SK-N-SH treated with all-trans-retinoic acid at 6 μM for 48 hours (cell line): ENCODE results near the gene IGF1R.

Source experiments
- ATAC-seq: fragments of 200-7000 bp; cut with Tn5 transposase; 3 replicates; pipeline ENCODE4 v1.9.1; 2020; ENCODE audit warnings: mild to moderate bottlenecking, moderate library complexity
- ARNTL ChIP-seq: fragments of 450-650 bp; formaldehyde crosslinking; IDR thresholded peaks from 2 replicates; pipeline ENCODE4 v1.5.0; 2020; ENCODE audit warnings: low read depth, mild to moderate bottlenecking, moderate library complexity, borderline replicate concordance
- BACH2 ChIP-seq: fragments of 250-450 bp; sonication (Bioruptor Pico); IDR thresholded peaks from 2 replicates; pipeline ENCODE4 v1.9.0; 2021; ENCODE audit warnings: mild to moderate bottlenecking, borderline replicate concordance
- CREB5 ChIP-seq: fragments of 250-450 bp; sonication (Bioruptor Pico); IDR thresholded peaks from 2 replicates; pipeline ENCODE4 v1.5.1; 2020; ENCODE audit warnings: low read depth, mild to moderate bottlenecking, moderate library complexity
- CSRNP3 ChIP-seq: fragments of 250-450 bp; sonication (Bioruptor Pico); IDR thresholded peaks from 2 replicates; pipeline ENCODE4 v1.5.1; 2021; ENCODE audit warnings: mild to moderate bottlenecking, moderate library complexity
- ESRRG ChIP-seq: fragments of 250-450 bp; sonication (Bioruptor Pico); IDR thresholded peaks from 2 replicates; pipeline ENCODE4 v1.6.1; 2021; ENCODE audit warnings: mild to moderate bottlenecking
- GLIS3 ChIP-seq: fragments of 250-450 bp; sonication (Bioruptor Pico); IDR thresholded peaks from 2 replicates; pipeline ENCODE4 v1.5.0; 2020; ENCODE audit warnings: mild to moderate bottlenecking, moderate library complexity
- ISL1 ChIP-seq: fragments of 250-450 bp; sonication (Bioruptor Pico); IDR thresholded peaks from 2 replicates; pipeline ENCODE4 v2.1.2; 2022; ENCODE audit warnings: mild to moderate bottlenecking, moderate library complexity
- PATZ1 ChIP-seq: fragments of 250-450 bp; sonication (Bioruptor Pico); IDR thresholded peaks from 2 replicates; pipeline ENCODE4 v1.8.0; 2020; ENCODE audit warnings: mild to moderate bottlenecking, moderate library complexity, borderline replicate concordance
- POU6F1 ChIP-seq: fragments of 250-450 bp; sonication (Bioruptor Pico); IDR thresholded peaks from 2 replicates; pipeline ENCODE4 v1.8.0; 2021; ENCODE audit warnings: low read depth, mild to moderate bottlenecking, moderate library complexity, borderline replicate concordance
- PPARA ChIP-seq: fragments of 250-450 bp; sonication (Bioruptor Pico); IDR thresholded peaks from 2 replicates; pipeline ENCODE4 v1.5.0; 2020; ENCODE audit warnings: mild to moderate bottlenecking, borderline replicate concordance
- RARB ChIP-seq: fragments of 250-450 bp; sonication (Bioruptor Pico); IDR thresholded peaks from 2 replicates; pipeline ENCODE4 v1.8.0; 2021; ENCODE audit warnings: mild to moderate bottlenecking, moderate library complexity
- SNAI2 ChIP-seq: fragments of 250-450 bp; sonication (Bioruptor Pico); IDR thresholded peaks from 2 replicates; pipeline ENCODE4 v1.5.0; 2020; ENCODE audit warnings: mild to moderate bottlenecking, moderate library complexity
- TCF4 ChIP-seq: fragments of 250-450 bp; sonication (Bioruptor Pico); IDR thresholded peaks from 2 replicates; pipeline ENCODE4 v1.8.0; 2021; ENCODE audit warnings: mild to moderate bottlenecking, moderate library complexity, borderline replicate concordance
- TOX ChIP-seq: fragments of 250-450 bp; sonication (Bioruptor Pico); IDR thresholded peaks from 2 replicates; pipeline ENCODE4 v1.8.0; 2021; ENCODE audit warnings: mild to moderate bottlenecking, moderate library complexity, borderline replicate concordance
- TSHZ2 ChIP-seq: fragments of 250-450 bp; sonication (Bioruptor Pico); IDR thresholded peaks from 2 replicates; pipeline ENCODE4 v1.5.0; 2020; ENCODE audit warnings: mild to moderate bottlenecking, moderate library complexity
- ZC3H10 ChIP-seq: fragments of 250-450 bp; sonication (Bioruptor Pico); IDR thresholded peaks from 2 replicates; pipeline ENCODE4 v1.5.1; 2021; ENCODE audit warnings: mild to moderate bottlenecking, moderate library complexity
- ZFP3 ChIP-seq: fragments of 250-450 bp; sonication (Bioruptor Pico); IDR thresholded peaks from 2 replicates; pipeline ENCODE4 v1.5.0; 2020; ENCODE audit warnings: mild to moderate bottlenecking, moderate library complexity
- ZFP30 ChIP-seq: fragments of 450-650 bp; formaldehyde crosslinking; IDR thresholded peaks from 2 replicates; pipeline ENCODE4 v1.5.0; 2022; ENCODE audit warnings: mild to moderate bottlenecking, moderate library complexity
- ZNF565 ChIP-seq: fragments of 450-650 bp; formaldehyde crosslinking; conservative IDR thresholded peaks from 2 replicates; pipeline ENCODE4 v1.5.0; 2020; ENCODE audit warnings: low read depth, mild to moderate bottlenecking, moderate library complexity
- ZNF70 ChIP-seq: fragments of 450-650 bp; formaldehyde crosslinking; IDR thresholded peaks from 2 replicates; pipeline ENCODE4 v1.5.0; 2020; ENCODE audit warnings: mild to moderate bottlenecking, moderate library complexity
- ZNF8 ChIP-seq: fragments of 450-650 bp; formaldehyde crosslinking; IDR thresholded peaks from 2 replicates; pipeline ENCODE4 v1.5.0; 2020; ENCODE audit warnings: mild to moderate bottlenecking, moderate library complexity

IGF1R gene

GRCh38 chr15:98706387-98706786 lies 58.0 kb downstream of the IGF1R start:
- ATAC-seq: no peak
- TF ChIP-seq POU6F1 (no peak), TSHZ2 (CRISPR knock-in tag) (no peak), ZFP30 (no peak), ARNTL (no peak), GLIS3 (CRISPR knock-in tag) (no peak), BACH2 (CRISPR knock-in tag) (no peak), ZFP3 (CRISPR knock-in tag) (no peak), TCF4 (CRISPR knock-in tag) (no peak), SNAI2 (CRISPR knock-in tag) (no peak), RARB (CRISPR knock-in tag) (no peak), ZC3H10 (CRISPR knock-in tag) (no peak), TOX (no peak), ESRRG (no peak), PATZ1 (no peak), PPARA (CRISPR knock-in tag) (no peak), ZNF565 (CRISPR knock-in tag) (no peak), CREB5 (no peak), ZNF70 (CRISPR knock-in tag) (no peak)
- TF ChIP-seq, all 23 proteins: peak for 0

- no peak for ATAC-seq
- TF ChIP-seq ZNF70 (CRISPR knock-in tag) (no peak), TOX (no peak)
These were observed 58.6 kb downstream of the IGF1R start for GRCh38 chr15:98706986-98707385.

GRCh38 chr15:98708037-98708590 lies 59.8 kb downstream of the IGF1R start:
- ATAC-seq: no peak
- TF ChIP-seq ZC3H10 (CRISPR knock-in tag) (no peak), ISL1 (CRISPR knock-in tag) (no peak), ESRRG (no peak), ZFP30 (no peak), TOX (no peak), ARNTL (no peak), ZFP3 (CRISPR knock-in tag) (no peak), PATZ1 (no peak), CSRNP3 (CRISPR knock-in tag) (no peak), ZNF70 (CRISPR knock-in tag) (no peak), ZNF8 (no peak)
